K562 (cell line): ENCODE measurements around the gene CCDC28B. TPM values are rescaled to one million over a fixed set of nuclear protein-coding genes. Genes with fewer than 3 reads are reported as not detected.
A peak's percentile ranks its signal among the peaks of the same experiment; 100 is the strongest.

Source experiments
- ARID1B ChIP-seq: fragments of 450-650 bp; IDR thresholded peaks from 2 replicates; pipeline ENCODE4 v1.6.1; 2016; ENCODE audit warnings: antibody characterized with exemption, mild to moderate bottlenecking, inconsistent platforms
- CUX1 ChIP-seq: fragments of 200-800 bp; sonication (Bioruptor generic); IDR thresholded peaks from 2 replicates; pipeline ENCODE4 v1.6.1; 2016; ENCODE audit warnings: missing genetic modification characterization, missing compliant biosample characterization
- HDGF ChIP-seq: fragments of 450-650 bp; IDR thresholded peaks from 2 replicates; pipeline ENCODE4 v1.6.1; 2016
- MECOM ChIP-seq: fragments of 250-450 bp; sonication (Bioruptor Pico); IDR thresholded peaks from 2 replicates; pipeline ENCODE4 v1.8.0; 2022; ENCODE audit warnings: inconsistent platforms
- NFE2L1 ChIP-seq: fragments of 450-650 bp; IDR thresholded peaks from 2 replicates; pipeline ENCODE4 v1.6.1; 2016; ENCODE audit warnings: missing genetic modification characterization, low read depth, mild to moderate bottlenecking, missing compliant biosample characterization, moderate library complexity, borderline replicate concordance
- NR1H2 ChIP-seq: sonication (generic); formaldehyde crosslinking; IDR thresholded peaks from 2 replicates; pipeline ENCODE4 v1.4.0; 2020; ENCODE audit warnings: mild to moderate bottlenecking, missing genetic modification reagents
- PRPF4 ChIP-seq: fragments of 200-400 bp; formaldehyde crosslinking; IDR thresholded peaks from one replicate; pipeline ENCODE4 v1.6.1; 2017; ENCODE audit warnings: low read length, low read depth, mild to moderate bottlenecking; ENCODE audit not compliant: insufficient read depth, poor library complexity, severe bottlenecking
- RHOXF2B ChIP-seq: fragments of 250-450 bp; sonication (Bioruptor Pico); conservative IDR thresholded peaks from 2 replicates; pipeline ENCODE4 v1.5.1; 2021
- SRF ChIP-seq, 2 experiments: fragments of 250-450, 450-650 bp in 1 of 2; sonication (Bioruptor Pico) in 1 of 2; sonication (generic) in 1 of 2; formaldehyde crosslinking; IDR thresholded peaks; 2 replicates each; pipeline versions ENCODE4 v1.5.0 to v1.5.1; 2020 to 2022; ENCODE audit warnings: mild to moderate bottlenecking in 1 of 2, missing genetic modification reagents in 1 of 2
- ZFPM2 ChIP-seq: fragments of 250-450 bp; sonication (Bioruptor Pico); IDR thresholded peaks from 2 replicates; pipeline ENCODE4 v1.5.1; 2022; ENCODE audit warnings: mild to moderate bottlenecking
- ZNF140 ChIP-seq: fragments of 250-450 bp; sonication (Bioruptor Pico); IDR thresholded peaks from 2 replicates; pipeline ENCODE4 v1.8.0; 2021; ENCODE audit warnings: moderate library complexity, mild to moderate bottlenecking, inconsistent platforms
- ZNF239 ChIP-seq: fragments of 250-450 bp; sonication (Bioruptor Pico); IDR thresholded peaks from 2 replicates; pipeline ENCODE4 v1.4.0; 2020; ENCODE audit warnings: mild to moderate bottlenecking
- ZNF324 ChIP-seq: fragments of 250-450 bp; sonication (Bioruptor Pico); IDR thresholded peaks from 2 replicates; pipeline ENCODE4 v1.4.0; 2020; ENCODE audit warnings: mild to moderate bottlenecking
- ZNF449 ChIP-seq: fragments of 250-450 bp; sonication (Bioruptor Pico); IDR thresholded peaks from 2 replicates; pipeline ENCODE4 v1.8.0; 2022; ENCODE audit warnings: moderate library complexity, mild to moderate bottlenecking, inconsistent platforms
- polyA plus RNA-seq, 8 experiments: library from polyadenylated mRNA; depleted of rRNA in 4 of 8; stranded (reverse) in 5 of 8; unstranded in 3 of 8; fragments of >200 nt; fragmentation: Nextera tagmentation in 2 of 8; fragmentation: Illumina TruSeq in 1 of 8; extraction: Ambion mirVana in 2 of 8; extraction: Trizol in 1 of 8; gene quantifications; 2 replicates each; pipeline versions ENCODE4 v1.2.1 to v1.2.3, GENCODE V29; 2011 to 2014; ENCODE audit warnings: inconsistent platforms in 1 of 8, missing spikeins in 1 of 8
- total RNA-seq, 7 experiments: library from RNA; depleted of rRNA in 6 of 7; stranded (reverse); fragments of >200 nt in 6 of 7; fragmentation: Illumina TruSeq in 2 of 7; extraction: Trizol in 2 of 7; gene quantifications; 2 replicates each; pipeline versions ENCODE4 v1.2.1 to v1.2.3, GENCODE V29; 2011 to 2021; ENCODE audit warnings: low replicate concordance in 1 of 7
- TF ChIP-seq, protein P1 (sequence below), 3 experiments: fragments of 200-800 bp in 1 of 3; sonication (Bioruptor generic) in 1 of 3; sonication (generic) in 1 of 3; formaldehyde crosslinking in 1 of 3; IDR thresholded peaks; 2 replicates each; pipeline versions ENCODE4 v1.6.1 to v1.8.0; 2016 to 2022; ENCODE audit warnings: mild to moderate bottlenecking in 2 of 3, missing compliant biosample characterization in 2 of 3, missing genetic modification characterization in 2 of 3, missing genetic modification reagents in 1 of 3
- TF ChIP-seq, protein P2 (sequence below): sonication (generic); formaldehyde crosslinking; IDR thresholded peaks from 2 replicates; pipeline ENCODE4 v1.8.1; 2022; ENCODE audit warnings: missing genetic modification reagents
- TF ChIP-seq, protein P3 (sequence below): fragments of 450-650 bp; IDR thresholded peaks from 2 replicates; pipeline ENCODE4 v1.6.1; 2016; ENCODE audit warnings: missing biosample characterization, missing genetic modification characterization

The CCDC28B gene
- total and polyA plus RNA-seq, 9 of the 15 experiments (the other 6 are each of a cell fraction or from before 2014, with no cell fraction given), result 5.7 to 54.5 (median 31.7) TPM

GRCh38 chr1:32179193-32179442 is 21.3 kb upstream of the CCDC28B start (continued):
- TF ChIP-seq CUX1 (CRISPR knock-in tag), result 0 out of 2 replicates have a peak, but pooled peaks have one; percentile 28
- TF ChIP-seq NR1H2 (CRISPR knock-in tag), result no peak
- TF ChIP-seq, protein P1, sequence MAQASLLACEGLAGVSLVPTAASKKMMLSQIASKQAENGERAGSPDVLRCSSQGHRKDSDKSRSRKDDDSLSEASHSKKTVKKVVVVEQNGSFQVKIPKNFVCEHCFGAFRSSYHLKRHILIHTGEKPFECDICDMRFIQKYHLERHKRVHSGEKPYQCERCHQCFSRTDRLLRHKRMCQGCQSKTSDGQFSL (CRISPR knock-in tag; IDR thresholded peaks at IDR 0.05), result no peak
- TF ChIP-seq, protein P1 (tag; IDR thresholded peaks at IDR 0.05), result peak in 1 of 2 experiments; percentile 76; a peak in 2 of 4 replicates
- TF ChIP-seq ARID1B, result 0 out of 2 replicates have a peak, but pooled peaks have one; percentile 20
- TF ChIP-seq MECOM (CRISPR knock-in tag), result peak; percentile 69; the same call in 1 of the 2 replicates
- TF ChIP-seq PRPF4, result no peak
- TF ChIP-seq, protein P2, sequence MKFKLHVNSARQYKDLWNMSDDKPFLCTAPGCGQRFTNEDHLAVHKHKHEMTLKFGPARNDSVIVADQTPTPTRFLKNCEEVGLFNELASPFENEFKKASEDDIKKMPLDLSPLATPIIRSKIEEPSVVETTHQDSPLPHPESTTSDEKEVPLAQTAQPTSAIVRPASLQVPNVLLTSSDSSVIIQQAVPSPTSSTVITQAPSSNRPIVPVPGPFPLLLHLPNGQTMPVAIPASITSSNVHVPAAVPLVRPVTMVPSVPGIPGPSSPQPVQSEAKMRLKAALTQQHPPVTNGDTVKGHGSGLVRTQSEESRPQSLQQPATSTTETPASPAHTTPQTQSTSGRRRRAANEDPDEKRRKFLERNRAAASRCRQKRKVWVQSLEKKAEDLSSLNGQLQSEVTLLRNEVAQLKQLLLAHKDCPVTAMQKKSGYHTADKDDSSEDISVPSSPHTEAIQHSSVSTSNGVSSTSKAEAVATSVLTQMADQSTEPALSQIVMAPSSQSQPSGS, result no peak
- no peak for TF ChIP-seq ZFPM2 (CRISPR knock-in tag)
- TF ChIP-seq HDGF, result peak; percentile 39; the same call in 1 of the 2 replicates
- TF ChIP-seq ZNF140 (CRISPR knock-in tag), result peak; percentile 60; the same call in 1 of the 2 replicates
- TF ChIP-seq, protein P3, sequence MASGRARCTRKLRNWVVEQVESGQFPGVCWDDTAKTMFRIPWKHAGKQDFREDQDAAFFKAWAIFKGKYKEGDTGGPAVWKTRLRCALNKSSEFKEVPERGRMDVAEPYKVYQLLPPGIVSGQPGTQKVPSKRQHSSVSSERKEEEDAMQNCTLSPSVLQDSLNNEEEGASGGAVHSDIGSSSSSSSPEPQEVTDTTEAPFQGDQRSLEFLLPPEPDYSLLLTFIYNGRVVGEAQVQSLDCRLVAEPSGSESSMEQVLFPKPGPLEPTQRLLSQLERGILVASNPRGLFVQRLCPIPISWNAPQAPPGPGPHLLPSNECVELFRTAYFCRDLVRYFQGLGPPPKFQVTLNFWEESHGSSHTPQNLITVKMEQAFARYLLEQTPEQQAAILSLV (tag), result no peak
- no peak for TF ChIP-seq NFE2L1 (tag)
- 0 out of 2 replicates have a peak, but pooled peaks have one; percentile 43 for TF ChIP-seq RHOXF2B (CRISPR knock-in tag)
- 0 out of 2 replicates have a peak, but pooled peaks have one; percentile 59 for TF ChIP-seq ZNF449 (CRISPR knock-in tag)
- peak; percentile 44; the same call in 1 of the 2 replicates for TF ChIP-seq ZNF239 (CRISPR knock-in tag)
- TF ChIP-seq SRF (CRISPR knock-in tag; IDR thresholded peaks at IDR 0.05), result 0 out of 4 replicates have a peak, but pooled peaks of 1 of the 2 experiments have one; percentile 55
- peak; percentile 64; the same call in 1 of the 2 replicates for TF ChIP-seq ZNF324 (CRISPR knock-in tag)
